NCI-H146 (cell line): ENCODE results near the gene GNAI1.

Source experiments
- DNase-seq: peaks from one replicate; lab custom pipeline; 2025; lab: John Stamatoyannopoulos, UW

GNAI1 gene

DNA sequence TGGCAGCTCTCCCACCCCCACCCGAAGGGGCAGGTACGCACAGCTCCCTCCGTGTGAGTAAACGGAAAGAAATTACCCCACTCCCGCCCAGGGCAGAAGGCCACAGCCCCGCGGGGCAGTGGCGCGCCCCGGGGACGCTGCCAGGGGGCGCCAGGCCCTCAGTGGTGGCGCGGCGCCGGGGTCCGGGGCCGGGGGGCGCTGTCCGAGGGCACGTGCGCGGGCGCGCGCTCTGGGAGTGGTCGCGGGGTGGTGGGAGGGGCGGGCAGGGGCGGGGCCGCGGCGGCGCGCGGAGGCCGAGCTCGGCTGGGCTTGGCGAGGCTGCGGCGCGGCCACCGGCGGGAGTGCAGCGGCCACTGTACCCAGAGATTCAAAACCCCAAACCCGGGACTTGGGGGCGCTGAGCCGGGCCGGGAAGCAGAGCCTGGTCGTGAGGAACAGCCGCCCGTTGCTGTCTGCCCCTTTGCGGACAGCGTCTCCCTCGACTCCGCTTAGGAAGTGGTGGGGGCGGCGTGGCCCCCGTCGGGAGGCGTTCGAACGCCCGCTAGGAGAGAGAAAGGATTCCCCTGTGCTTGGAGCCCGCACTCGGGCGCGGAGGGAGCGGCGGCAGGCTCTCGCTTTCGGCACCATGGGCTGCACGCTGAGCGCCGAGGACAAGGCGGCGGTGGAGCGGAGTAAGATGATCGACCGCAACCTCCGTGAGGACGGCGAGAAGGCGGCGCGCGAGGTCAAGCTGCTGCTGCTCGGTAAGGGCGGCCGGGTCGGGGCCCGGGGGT, at the start of gene GNAI1:
Gene GNAI1 (plus strand): TSS at position 296 of the 773 bp plus-strand sequence. CDS start 330 bp downstream, at position 626.
- DNase-seq: peak; percentile 53

DNA sequence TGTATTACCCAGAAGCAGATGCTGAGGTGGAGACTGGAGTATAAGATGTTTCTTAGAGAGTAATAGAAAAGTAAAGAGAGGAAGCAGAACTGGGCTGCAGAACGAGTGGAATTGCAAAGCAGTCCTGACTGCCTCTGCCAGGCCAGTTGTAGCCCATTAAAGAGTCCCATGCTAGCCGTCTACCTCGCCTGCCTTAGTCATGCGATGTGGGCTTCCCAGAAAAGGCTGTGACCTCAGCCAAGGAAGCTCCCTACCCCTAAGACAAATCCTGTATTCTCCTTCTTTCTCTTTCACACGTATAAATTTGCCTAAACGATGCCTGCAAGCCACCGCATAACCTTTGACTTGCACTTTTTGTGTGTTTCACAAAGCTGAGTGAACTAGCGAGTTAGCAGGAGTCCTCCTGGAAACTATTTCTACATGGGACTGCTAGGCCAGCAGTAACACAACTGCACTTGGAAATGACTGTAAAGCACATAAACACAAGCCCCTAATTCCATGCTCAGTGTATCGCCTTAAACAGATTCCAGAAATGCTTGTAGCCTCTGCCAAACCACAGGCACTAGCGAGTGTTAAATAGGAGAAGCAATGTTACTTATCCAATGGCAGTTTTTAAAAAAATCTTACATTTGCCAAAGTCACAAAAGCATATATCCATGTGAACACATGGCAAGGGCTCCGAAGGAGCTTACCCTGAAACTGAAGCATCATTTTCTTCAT, 47.4 kb upstream of the GNAI1 start:
- no peak for DNase-seq

DNA sequence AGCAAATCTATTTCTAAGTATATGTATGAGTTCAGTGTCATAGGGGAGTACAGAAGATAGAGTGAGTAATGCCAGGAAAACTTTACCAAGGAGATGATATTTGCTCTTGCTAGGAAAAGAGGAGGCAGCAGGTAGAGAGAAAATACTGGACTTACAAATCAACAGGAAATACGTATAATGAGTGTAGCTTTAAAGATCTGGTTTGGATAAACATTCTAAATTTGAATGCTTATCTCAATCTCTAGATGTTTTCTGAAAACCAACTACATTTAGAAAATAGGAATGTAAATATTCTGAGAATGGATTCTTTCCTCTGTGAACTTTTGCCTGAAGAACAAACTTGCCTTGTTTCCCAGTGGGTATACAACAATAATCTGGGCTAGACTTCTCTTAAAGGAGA, 46.9 kb upstream of the GNAI1 start:
- no peak for DNase-seq

DNA sequence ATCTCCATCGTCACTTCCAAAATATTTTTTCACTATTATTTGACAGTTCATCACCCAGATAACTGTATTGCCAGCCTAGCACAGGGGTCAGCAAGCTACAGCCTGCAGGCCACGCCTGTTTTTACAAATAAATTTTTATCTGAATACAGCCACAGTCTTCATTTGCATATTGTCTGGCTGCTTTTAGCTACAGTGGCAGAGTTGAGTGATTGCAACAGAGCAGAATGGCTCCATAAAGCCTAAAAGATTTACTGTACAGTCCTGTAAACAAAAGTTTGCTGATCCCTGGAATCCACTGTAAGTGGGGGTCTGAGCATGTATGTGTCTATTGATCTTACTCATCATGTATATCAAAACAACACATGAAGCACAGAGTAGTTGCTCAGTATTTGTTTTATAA, 45.9 kb upstream of the GNAI1 start:
- no peak for DNase-seq

DNA sequence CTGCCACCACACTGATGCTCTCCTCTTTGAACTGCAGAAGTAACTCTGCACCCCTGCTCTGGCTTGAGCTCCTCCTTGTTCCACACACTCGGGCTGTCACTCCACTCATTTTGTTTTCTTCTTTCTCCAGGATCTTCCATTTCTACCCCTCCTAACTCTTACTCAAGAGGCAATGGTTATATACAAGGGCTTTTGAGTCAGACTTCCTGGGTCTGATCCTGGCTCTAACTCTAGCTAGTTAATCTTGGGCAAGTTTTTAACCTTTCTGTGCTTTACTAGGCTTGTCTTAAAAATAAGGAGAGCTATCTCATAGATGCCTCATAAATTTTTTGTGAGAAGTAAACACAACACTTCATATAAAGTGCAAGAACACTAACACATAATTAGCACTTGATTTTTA, 45.3 kb upstream of the GNAI1 start:
- no peak for DNase-seq

DNA sequence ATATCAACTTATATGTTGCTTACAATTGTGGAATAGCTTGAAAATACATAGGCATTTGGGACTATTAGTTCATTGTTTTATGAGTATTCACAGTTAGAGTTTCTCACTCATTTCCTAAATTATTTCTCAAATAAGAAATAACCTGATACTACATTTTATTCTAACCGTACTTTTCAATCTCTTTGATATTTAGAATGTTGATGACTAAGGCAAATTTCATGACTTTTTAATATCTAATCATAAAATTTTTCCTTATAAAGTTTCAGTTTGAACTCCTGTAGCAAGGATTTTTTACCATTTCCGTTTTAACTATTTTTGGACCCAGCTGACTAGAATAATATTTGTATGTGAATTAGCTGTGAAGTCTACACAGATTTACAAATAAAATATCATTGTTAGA, 41.3 kb upstream of the GNAI1 start:
- DNase-seq: no peak

DNA sequence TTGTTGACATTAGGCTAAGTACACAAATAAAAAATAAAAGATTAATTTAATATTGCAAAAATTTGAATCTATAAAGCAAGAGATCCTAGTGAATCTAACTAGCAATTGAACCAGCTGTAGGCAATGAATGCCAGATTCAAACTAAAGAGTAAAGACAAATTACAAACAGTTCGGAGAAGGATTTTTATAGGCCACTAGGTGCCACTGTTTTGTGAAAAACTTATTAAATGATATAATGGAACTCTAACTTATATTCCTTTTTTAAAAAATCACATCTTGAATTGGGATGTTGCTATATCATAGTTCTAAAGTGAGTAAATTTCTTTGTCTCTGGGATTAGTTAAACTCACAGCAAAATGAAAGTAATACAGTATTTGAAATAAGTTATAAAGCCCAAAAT, 39.1 kb upstream of the GNAI1 start:
- no peak for DNase-seq

DNA sequence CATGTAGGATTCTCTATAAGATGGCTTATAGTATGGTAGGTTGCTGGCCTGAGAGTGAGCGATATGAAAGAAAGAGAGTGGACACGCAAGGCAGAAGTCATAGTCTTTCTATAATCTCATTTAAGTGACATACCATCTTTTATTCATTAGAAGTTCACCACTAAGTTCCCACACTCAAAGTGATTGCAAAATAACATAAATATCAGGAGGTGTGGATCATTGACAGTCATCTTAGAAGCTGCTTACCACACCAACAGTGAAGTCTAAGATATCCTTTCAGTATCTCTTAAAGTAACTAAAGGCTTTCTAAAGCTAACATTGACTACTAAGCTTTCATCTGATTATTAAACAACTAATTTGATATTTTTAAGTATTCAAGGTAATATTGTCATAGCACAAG, 36.9 kb upstream of the GNAI1 start:
- no peak for DNase-seq

DNA sequence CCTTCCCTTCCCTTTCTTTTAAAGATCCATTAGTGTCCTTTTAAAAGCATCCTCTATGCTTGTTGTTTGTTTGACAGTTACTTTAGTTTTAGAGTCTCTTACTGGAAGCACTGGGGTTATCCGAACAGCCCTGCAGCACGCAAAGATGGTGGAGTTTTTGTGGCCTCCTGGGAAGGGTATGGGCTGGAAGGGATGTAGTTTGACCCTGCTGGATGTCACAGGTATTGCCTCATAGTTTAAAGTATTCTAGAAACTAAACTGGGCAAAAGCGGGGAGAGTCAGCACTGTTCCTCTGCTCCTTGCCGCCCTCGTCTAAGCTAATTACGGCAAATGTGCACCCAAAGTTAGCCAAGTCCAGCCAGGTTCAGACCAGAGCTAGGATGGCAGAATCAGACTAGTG, 35.8 kb upstream of the GNAI1 start:
- DNase-seq: no peak

DNA sequence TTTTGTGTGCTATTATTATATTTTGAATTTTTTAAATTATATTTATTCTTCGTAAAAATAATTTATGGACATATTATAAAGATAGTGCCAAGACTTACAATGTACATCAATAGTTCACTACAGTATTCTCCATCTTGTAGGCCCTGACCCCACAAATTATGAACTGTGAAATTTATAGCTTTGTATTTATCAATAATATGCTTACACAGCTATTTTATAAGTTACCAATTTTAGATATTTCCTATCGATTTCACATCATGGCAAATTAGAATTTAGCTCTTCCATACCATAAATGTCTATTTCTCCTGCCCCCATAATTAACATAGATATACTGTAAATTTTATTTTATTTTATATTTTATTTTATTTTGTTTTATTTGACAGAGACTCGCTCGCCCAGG, 34.4 kb upstream of the GNAI1 start:
- no peak for DNase-seq

DNA sequence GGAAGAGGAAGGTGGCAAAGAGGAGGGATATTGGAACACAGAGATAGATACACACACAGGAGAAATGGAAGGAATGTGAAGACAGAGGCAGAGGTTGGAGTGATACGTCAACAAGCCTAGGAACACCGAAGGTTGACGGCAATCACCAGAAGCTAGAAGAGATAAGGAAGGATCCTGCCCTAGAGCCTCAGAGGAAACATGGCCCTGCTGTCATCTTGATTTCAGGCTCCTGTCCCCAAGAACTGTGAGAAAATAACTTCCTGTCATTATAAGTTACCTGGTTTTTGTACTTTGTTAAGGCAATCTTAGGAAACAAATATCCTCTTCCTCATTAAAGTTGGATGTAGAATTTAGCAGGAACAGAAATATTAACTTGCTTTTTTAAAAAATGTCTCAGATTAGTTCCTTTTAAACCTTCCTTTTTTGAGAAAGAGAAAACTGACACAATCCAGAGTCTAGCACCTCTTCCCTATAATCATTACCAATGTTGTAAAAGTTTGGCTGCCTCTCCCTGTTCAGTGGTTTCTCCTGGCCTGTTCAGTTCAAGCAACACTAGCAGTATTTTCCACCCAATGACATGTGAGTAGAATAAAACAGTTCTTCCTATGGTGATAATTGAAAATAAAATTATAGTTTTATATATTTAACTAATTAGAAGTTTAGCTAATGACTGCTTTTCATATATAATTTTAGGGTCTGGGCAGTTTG, 28.8 kb upstream of the GNAI1 start:
- DNase-seq: no peak

DNA sequence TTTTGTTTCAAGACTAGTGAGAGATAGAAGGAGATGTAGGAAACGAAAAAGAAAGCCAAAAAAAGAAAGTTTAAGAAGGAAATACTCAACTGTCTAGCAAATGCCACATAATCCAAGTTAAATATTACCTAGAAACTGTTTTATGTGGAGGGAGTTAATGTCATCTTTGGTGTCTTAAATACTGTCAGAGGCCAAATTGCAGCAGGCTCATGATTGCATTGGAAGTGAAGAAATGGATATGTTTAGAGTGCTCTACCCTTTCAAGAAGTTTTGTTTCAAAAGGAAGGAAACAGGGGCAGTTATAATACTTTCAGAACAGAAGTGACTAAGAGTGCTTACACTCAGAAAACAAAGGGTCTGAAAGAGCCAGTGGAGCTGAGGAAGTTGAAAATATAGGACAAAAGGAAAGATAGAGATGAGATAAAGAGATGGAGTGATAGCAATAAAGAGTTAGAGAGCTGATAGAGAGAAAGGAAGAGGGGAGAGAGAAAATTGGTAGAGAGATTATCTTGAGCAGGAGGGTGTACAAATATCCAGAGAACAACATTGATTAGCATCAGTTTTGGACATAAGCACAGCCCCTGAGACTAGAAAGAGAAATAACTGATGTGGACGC, 28.0 kb upstream of the GNAI1 start:
- DNase-seq: no peak

DNA sequence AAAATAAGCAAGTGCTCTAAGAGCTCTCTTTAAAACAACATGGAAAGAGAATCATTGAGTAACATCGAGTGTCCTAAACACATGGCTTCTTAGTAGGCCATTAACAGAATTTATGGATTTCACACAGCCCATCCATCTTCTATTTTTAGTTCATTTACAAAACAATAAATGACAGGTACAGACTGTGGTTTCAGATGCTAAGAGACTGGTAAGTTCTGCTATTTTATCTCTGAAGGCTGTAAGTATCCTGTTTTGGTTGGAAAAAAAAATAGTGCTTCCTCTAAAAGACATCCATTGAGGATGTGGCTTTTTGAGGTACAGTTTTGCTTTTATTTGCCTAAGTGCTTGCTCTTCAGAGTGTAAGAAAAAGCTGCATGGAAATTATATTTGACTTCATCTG, 27.4 kb upstream of the GNAI1 start:
- DNase-seq: no peak

DNA sequence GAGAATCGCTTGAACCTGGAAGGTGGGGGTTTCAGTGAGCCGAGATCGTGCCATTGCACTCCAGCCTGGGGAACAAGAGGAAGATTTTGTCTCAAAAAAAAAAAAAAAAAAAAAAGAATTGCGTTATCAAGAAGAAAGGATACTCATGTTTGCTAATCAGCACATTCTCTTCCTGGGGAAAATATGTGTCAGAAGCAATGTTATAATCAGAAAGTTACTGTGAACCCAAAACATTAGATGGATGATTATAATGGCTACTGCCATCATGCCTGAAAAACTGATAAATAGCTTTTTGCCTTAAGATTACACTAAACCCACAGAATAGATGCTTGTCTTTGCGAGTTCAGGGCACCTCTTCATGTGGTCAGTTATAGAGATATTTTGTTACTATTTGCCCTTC, 24.3 kb upstream of the GNAI1 start:
- DNase-seq: no peak

DNA sequence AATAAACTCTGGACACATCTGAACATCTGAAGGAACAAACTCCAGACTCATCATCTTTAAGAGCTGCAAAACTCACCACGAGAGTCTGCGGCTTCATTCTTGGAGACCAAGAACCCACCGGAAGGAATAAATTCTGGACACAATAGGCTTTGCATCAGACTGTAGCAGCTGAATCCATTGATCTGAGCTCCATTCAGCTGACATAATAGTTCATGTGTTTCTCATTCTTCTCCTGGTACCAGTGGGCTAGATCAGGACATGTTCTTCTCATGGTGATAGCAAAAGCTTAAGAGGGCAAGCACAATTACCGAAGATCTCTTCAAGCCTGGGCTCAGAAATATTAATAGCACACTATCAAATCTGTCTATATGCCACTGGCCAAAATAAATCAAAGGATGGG, 20.5 kb upstream of the GNAI1 start:
- DNase-seq: no peak

DNA sequence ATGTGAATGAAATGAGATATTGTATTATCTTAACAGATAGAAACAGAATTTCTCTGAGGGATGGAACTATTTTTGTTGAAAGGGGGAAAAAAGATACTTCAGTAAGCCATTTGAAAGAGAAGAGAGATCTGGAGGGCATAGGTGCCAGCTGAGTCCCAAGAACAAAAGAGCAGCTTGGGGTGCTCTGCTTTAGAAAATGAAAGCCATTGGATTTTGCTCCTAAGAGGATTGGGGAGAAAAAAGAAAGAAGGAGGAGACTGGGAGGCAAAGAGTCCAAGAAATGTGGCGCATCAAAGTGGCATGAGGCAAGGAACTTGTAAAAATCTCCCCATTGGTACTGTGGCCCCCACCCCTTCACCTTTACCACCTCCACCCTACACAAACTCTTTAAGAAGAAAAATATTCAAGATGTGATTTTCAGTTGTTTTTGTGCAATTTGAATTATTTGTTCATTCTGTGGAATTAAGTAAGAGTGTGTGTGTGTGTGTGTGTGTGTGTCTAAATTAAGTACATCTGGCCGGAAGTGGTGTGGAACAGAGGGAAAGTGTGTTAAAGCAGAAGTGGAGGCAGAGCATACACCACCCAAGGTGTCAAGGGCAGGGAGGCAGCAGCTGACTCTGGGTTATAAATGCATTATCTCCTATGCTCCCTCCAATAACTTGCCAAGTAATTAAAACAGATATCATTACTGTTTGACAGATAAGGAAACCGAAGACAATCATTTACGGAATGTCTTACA, 9.9 kb upstream of the GNAI1 start:
- DNase-seq: no peak

DNA sequence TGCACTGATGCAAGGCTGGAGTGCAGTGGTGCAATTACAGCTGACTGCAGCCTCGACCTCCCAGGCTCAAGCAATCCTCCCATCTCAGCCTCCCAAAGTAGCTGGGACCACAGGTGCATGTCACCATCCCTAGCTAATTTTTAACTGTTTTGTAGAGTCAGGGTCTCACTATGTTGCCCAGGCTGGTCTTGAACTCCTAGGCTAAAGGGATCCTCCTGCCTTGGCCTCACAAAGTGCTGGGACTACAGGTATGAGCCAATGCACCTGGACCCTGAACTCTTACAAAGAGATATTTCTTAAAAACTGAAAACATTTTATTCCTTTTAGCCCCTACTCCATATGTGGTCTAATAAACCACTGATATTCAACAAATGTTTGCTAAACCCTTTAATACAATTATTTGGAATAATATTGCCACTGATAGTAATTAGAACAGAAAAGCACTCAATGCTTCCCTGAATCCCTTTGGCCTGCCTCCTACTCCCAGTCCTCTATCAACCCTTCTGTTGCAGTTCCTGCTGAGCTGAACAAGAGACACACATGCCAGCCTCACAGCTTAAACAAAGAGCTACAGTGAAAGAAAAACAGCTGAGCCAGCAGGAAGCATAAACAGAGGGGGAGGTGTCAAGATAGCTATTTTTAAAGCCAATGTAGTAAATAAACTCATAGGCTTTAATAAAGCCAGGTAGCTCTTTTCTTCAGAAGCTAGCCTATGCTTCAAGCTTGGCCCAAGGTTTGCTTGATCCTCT, 7.0 kb upstream of the GNAI1 start:
- DNase-seq: peak; percentile 56

DNA sequence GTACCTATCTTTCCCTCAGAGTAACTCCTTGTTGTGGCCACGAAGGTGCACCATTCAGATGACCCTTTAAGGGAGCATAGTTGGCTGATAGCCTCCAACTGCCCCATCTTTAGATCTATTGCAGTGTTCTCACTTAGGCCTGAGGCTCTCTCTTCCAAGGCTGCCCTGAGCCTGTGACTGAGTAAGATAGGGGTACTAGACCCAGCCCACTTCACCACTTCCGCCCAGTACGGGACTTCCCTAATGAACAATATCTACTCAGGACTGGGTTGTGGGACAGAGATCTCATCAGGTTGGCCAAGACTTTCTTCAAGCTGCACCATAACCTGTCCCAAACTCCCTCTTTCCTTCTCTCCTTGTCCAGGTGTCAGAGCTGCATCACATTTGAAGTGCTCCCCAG, 5.7 kb upstream of the GNAI1 start:
- no peak for DNase-seq

DNA sequence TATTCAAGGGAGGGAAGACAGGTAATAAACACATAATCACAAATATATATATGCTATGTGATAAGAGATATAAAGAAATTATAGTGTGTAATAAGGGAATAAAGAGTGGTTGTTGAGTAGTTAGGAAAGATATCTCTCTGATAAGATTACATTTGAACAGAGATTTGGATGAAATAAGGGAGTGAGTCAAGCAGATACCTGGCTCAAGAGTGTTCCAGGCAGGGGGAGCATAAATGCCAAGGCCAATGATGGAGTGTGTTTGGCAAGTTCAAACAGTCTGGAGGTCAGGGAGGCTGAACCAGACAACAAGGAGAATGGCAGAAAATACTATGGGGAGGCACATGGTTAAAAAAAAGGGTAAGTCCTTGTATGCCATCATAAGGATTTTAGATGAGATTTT, 4.8 kb upstream of the GNAI1 start:
- DNase-seq: no peak

DNA sequence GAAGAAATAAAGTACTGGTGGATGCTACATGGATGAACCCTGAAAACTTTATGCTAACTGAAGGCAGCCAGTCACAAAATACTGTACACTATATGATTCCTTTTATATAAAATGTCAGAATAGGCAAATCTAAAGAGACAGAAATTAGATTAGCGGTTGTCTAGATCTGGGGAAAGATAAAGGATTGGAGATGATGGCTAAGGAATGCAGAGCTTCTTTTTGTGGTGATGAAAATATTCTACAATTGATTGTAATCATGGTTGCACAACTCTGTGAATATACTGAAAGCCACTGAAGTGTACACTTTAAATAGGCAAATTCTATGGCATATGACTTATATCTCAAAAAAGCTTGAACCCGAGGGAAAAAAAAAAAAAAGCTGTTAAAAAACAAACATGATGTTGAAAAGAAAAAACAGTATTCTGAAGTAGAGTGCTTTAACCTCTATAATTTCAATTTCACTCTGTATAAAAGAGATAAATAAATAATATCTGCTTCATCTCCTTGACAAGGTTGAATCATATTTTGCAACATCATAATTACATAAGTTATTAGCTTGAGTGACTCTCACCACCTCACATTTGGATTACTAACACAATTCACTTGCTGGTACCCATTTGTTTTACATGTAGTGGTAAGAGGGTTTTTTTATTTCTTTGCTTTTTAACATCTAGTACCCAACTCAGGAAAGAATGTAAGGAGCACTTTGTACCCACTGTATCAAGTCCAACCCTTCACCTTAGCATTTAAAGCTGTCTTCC, 2.8 kb upstream of the GNAI1 start:
- DNase-seq: no peak
